H1 (cell line): ENCODE measurements around the gene FMN2. TPM values are rescaled to one million over a fixed set of nuclear protein-coding genes. Genes with fewer than 3 reads are reported as not detected.

Source experiments
- CTCF ChIA-PET: fragments of 300-600 bp; sonication (Branson Sonifier 250); formaldehyde crosslinking; loops from one replicate; lab custom pipeline; 2021; ENCODE audit not compliant: partially characterized antibody; lab: Charles Lee
- POLR2A ChIA-PET: fragments of 300-600 bp; sonication (Branson Sonifier 250); formaldehyde crosslinking; loops from one replicate; lab custom pipeline; 2021; ENCODE audit warnings: inconsistent platforms; ENCODE audit not compliant: partially characterized antibody; lab: Charles Lee
- DNase-seq, 2 experiments: peaks; one replicate each; pipeline versions ENCODE4 v3.0.0 to v3.0.0-alpha.2; 2010 to 2022; ENCODE audit warnings: low spot score in 2 of 2, low read depth in 1 of 2, mixed read lengths in 1 of 2
- FAIRE-seq: peaks from 2 replicates; lab custom pipeline; 2011; peaks lifted over from hg19 to GRCh38; lab: Jason Lieb, UNC
- H2AFZ ChIP-seq: 2 replicates; pipeline ENCODE4 v1.8.1; 2012; ENCODE audit warnings: low read length, inconsistent platforms
- H2AK5ac ChIP-seq: 2 replicates; pipeline ENCODE4 v1.6.1; 2013; ENCODE audit warnings: low read depth, low read length
- H2BK120ac ChIP-seq: replicated peaks from 2 replicates; pipeline ENCODE3; 2013; ENCODE audit warnings: low read depth, low read length, inconsistent platforms
- H2BK12ac ChIP-seq: 2 replicates; pipeline ENCODE4 v1.6.1; 2013; ENCODE audit warnings: low read depth, low read length
- H2BK15ac ChIP-seq: 2 replicates; pipeline ENCODE4 v1.6.1; 2013; ENCODE audit warnings: low read length
- H2BK20ac ChIP-seq: 2 replicates; pipeline ENCODE4 v1.6.1; 2013; ENCODE audit warnings: low read length
- H2BK5ac ChIP-seq: 2 replicates; pipeline ENCODE4 v1.6.1; 2013; ENCODE audit warnings: low read depth, low read length
- H3K14ac ChIP-seq: 2 replicates; pipeline ENCODE4 v1.6.1; 2013; ENCODE audit warnings: inconsistent platforms; ENCODE audit not compliant: insufficient read length
- H3K18ac ChIP-seq: 2 replicates; pipeline ENCODE4 v1.6.1; 2013; ENCODE audit warnings: low read length; ENCODE audit errors: extremely low read depth
- H3K23ac ChIP-seq: 2 replicates; pipeline ENCODE4 v1.6.1; 2013; ENCODE audit warnings: inconsistent platforms; ENCODE audit not compliant: insufficient read length
- H3K23me2 ChIP-seq: 2 replicates; pipeline ENCODE4 v1.6.1; 2013; ENCODE audit warnings: low read depth, low read length
- H3K27ac ChIP-seq: 2 replicates; pipeline ENCODE4 v1.6.1; 2011; ENCODE audit warnings: low read depth, low read length, inconsistent platforms
- H3K27me3 ChIP-seq, 4 experiments: replicated peaks in 1 of 4; 1 replicate in 1 of 4; 2 replicates in 3 of 4; pipeline versions ENCODE4 v1.6.1 to v1.8.1; 2011 to 2013; ENCODE audit warnings: low read length in 3 of 4, mild to moderate bottlenecking in 3 of 4, inconsistent platforms in 2 of 4, mixed read lengths in 2 of 4, moderate library complexity in 1 of 4; ENCODE audit not compliant: control insufficient read depth in 3 of 4, insufficient read depth in 3 of 4; ENCODE audit errors: extremely low read depth in 1 of 4
- H3K36me3 ChIP-seq, 4 experiments: 2 replicates each; pipeline versions ENCODE4 v1.6.1 to v1.8.1; 2011 to 2013; ENCODE audit warnings: mild to moderate bottlenecking in 4 of 4, low read length in 3 of 4, moderate library complexity in 2 of 4, control low read depth in 1 of 4, inconsistent platforms in 1 of 4; ENCODE audit not compliant: insufficient read depth in 4 of 4, control insufficient read depth in 2 of 4
- H3K4ac ChIP-seq: replicated peaks from 2 replicates; pipeline ENCODE3; 2013; ENCODE audit warnings: low read length, low read depth, mixed read lengths, inconsistent platforms; ENCODE audit not compliant: insufficient read length
- H3K4me1 ChIP-seq, 4 experiments: replicated peaks in 1 of 4; 1 replicate in 1 of 4; 2 replicates in 3 of 4; pipeline versions ENCODE4 v1.6.1 to v1.8.1; 2011 to 2013; ENCODE audit warnings: low read length in 3 of 4, inconsistent platforms in 2 of 4, mixed read lengths in 1 of 4; ENCODE audit not compliant: insufficient read depth in 4 of 4, control insufficient read depth in 3 of 4
- H3K4me2 ChIP-seq, 2 experiments: 2 replicates each; pipeline versions ENCODE4 v1.6.1 to v1.8.1; 2011 to 2013; ENCODE audit warnings: low read depth in 2 of 2, low read length in 2 of 2, control low read depth in 1 of 2, inconsistent platforms in 1 of 2, mild to moderate bottlenecking in 1 of 2; ENCODE audit not compliant: insufficient read depth in 1 of 2
- H3K4me3 ChIP-seq, 4 experiments: fragments of 200-600, 300-600 bp in 1 of 4; sonication (generic), shearing (Covaris generic), sonication (Bioruptor Twin) in 1 of 4; 2 replicates each; pipeline versions ENCODE4 v1.5.1 to v1.8.1; 2011 to 2016; ENCODE audit warnings: low read length in 4 of 4, low read depth in 3 of 4, control low read depth in 2 of 4, inconsistent platforms in 2 of 4, mild to moderate bottlenecking in 2 of 4, mixed read lengths in 1 of 4, moderate library complexity in 1 of 4; ENCODE audit not compliant: insufficient read depth in 2 of 4; ENCODE audit errors: extremely low read depth in 1 of 4
- H3K56ac ChIP-seq: replicated peaks from 2 replicates; pipeline ENCODE3; 2013; ENCODE audit warnings: low read depth, mild to moderate bottlenecking, mixed read lengths, low read length, inconsistent platforms; ENCODE audit not compliant: insufficient read length
- H3K79me1 ChIP-seq: 2 replicates; pipeline ENCODE4 v1.6.1; 2013; ENCODE audit warnings: low read depth, low read length, control low read depth
- H3K79me2 ChIP-seq, 2 experiments: 2 replicates each; pipeline versions ENCODE4 v1.6.1 to v1.8.1; 2012 to 2013; ENCODE audit warnings: low read length in 2 of 2, mild to moderate bottlenecking in 2 of 2, inconsistent platforms in 1 of 2; ENCODE audit not compliant: insufficient read depth in 2 of 2, control insufficient read depth in 1 of 2
- H3K9ac ChIP-seq, 4 experiments: replicated peaks in 1 of 4; 1 replicate in 1 of 4; 2 replicates in 3 of 4; pipeline versions ENCODE4 v1.6.1 to v1.8.1; 2011 to 2013; ENCODE audit warnings: low read depth in 3 of 4, low read length in 3 of 4, control low read depth in 2 of 4, mild to moderate bottlenecking in 2 of 4, moderate library complexity in 2 of 4, inconsistent platforms in 1 of 4; ENCODE audit errors: extremely low read depth in 1 of 4
- H3K9me3 ChIP-seq, 2 experiments: 2 replicates each; pipeline versions ENCODE4 v1.6.1 to v1.8.1; 2012 to 2013; ENCODE audit warnings: mild to moderate bottlenecking in 2 of 2, moderate library complexity in 2 of 2, control low read depth in 1 of 2, inconsistent platforms in 1 of 2, low read depth in 1 of 2, low read length in 1 of 2, mixed read lengths in 1 of 2; ENCODE audit not compliant: insufficient read depth in 2 of 2
- H4K20me1 ChIP-seq, 2 experiments: replicated peaks in 1 of 2; 2 replicates each; pipeline versions ENCODE3 to v1.8.1; 2011 to 2013; ENCODE audit warnings: inconsistent platforms in 2 of 2, low read length in 2 of 2, mild to moderate bottlenecking in 1 of 2; ENCODE audit not compliant: insufficient read depth in 2 of 2, control insufficient read depth in 1 of 2
- H4K5ac ChIP-seq: 2 replicates; pipeline ENCODE4 v1.6.1; 2013; ENCODE audit warnings: low read length, low read depth, mixed read lengths, inconsistent platforms; ENCODE audit not compliant: insufficient read length
- H4K8ac ChIP-seq: 2 replicates; pipeline ENCODE4 v1.8.0; 2013; ENCODE audit warnings: mild to moderate bottlenecking, moderate library complexity, low read length, inconsistent platforms; ENCODE audit not compliant: insufficient read depth; ENCODE audit errors: extremely low read depth
- H4K91ac ChIP-seq: replicated peaks from 2 replicates; pipeline ENCODE3; 2013; ENCODE audit warnings: low read length, mixed read lengths, inconsistent platforms; ENCODE audit not compliant: insufficient read length
- BACH1 ChIP-seq: IDR thresholded peaks from 2 replicates; pipeline ENCODE4 v1.6.1; 2012; ENCODE audit warnings: low read length, improper control_type of control experiment
- MAFK ChIP-seq: IDR thresholded peaks from 2 replicates; pipeline ENCODE4 v1.6.1; 2012; ENCODE audit warnings: low read depth, mild to moderate bottlenecking, improper control_type of control experiment, low read length
- SIRT6 ChIP-seq: IDR thresholded peaks from one replicate; pipeline ENCODE4 v1.7.1; 2012; ENCODE audit warnings: low read length, inconsistent platforms
- TAF7 ChIP-seq: optimal IDR thresholded peaks from 2 replicates; pipeline ENCODE3; 2011; ENCODE audit warnings: low read depth, mild to moderate bottlenecking, inconsistent platforms, low read length, moderate library complexity, borderline replicate concordance
- TCF12 ChIP-seq: IDR thresholded peaks from 2 replicates; pipeline ENCODE4 v1.6.1; 2011; ENCODE audit warnings: low read depth, mild to moderate bottlenecking, low read length
- WGBS, 2 experiments: shearing (Covaris generic) in 1 of 2; methylation state at CpG; one replicate each; pipeline versions ENCODE4 v1.1.6 to v1.1.7; 2013 to 2015; ENCODE audit warnings: low lambda C conversion rate in 2 of 2, mixed read lengths in 2 of 2, inconsistent platforms in 1 of 2, low coverage in 1 of 2, missing lambda C conversion rate in 1 of 2; ENCODE audit not compliant: insufficient replicate concordance in 2 of 2, insufficient coverage in 1 of 2, insufficient read length in 1 of 2; ENCODE audit errors: extremely low coverage in 1 of 2, missing lambda C conversion rate in 1 of 2; 5-methylcytosine and 5-hydroxymethylcytosine counted together
- polyA plus RNA-seq, 7 experiments: library from polyadenylated mRNA; depleted of rRNA in 3 of 7; stranded (reverse) in 5 of 7; unstranded in 2 of 7; fragments of >200 nt in 5 of 7; fragments of 200-250 nt in 2 of 7; gene quantifications; 1 replicate in 5 of 7; 2 replicates in 1 of 7; 4 replicates in 1 of 7; pipeline versions ENCODE4 v1.2.1 to v1.2.3, GENCODE V29; 2011 to 2013; ENCODE audit warnings: missing spikeins in 2 of 7, mixed read lengths in 2 of 7
- total RNA-seq: library from RNA; stranded (reverse); fragmentation: NEBNext Ultra II Directional; extraction: Animal tissue kit (Norgen Biotek cat#: 25700); gene quantifications from 2 replicates; pipeline ENCODE4 v1.2.1, GENCODE V29; 2021

The FMN2 gene
- total and polyA plus RNA-seq, 2 of the 8 experiments (the other 6 are each of a cell fraction or from before 2014, with no cell fraction given), result 0.83 to 2.0 TPM

GRCh38 chr1:240420766-240421165 is 329.1 kb downstream of the FMN2 start:
- no peak overlapping the region for H2AK5ac ChIP-seq
- no peak overlapping the region for H3K4ac ChIP-seq
- FAIRE-seq (no peak), DNase-seq (no peak)
- H3K23ac ChIP-seq, result no peak overlapping the region
- no peaks in the 10 kb centered on the region for H3K36me3 ChIP-seq
- no peaks in the 10 kb centered on the region for H4K20me1 ChIP-seq
- no peak overlapping the region for H4K8ac ChIP-seq
- H2BK20ac ChIP-seq, result no peak overlapping the region
- no peak overlapping the region for H3K14ac ChIP-seq
- POLR2A ChIA-PET, result no interaction called here
- CTCF ChIA-PET, result interaction anchor here (0.6 kb wide), 1 partner anchor 344 kb away, joined by 3 read pairs; no protein-coding TSS in a partner anchor
- no peaks in the 10 kb centered on the region for H3K23me2 ChIP-seq
- no peaks in the 10 kb centered on the region for H3K4me1 ChIP-seq
- TF ChIP-seq SIRT6 (no peak), BACH1 (no peak), TCF12 (no peak), MAFK (no peak), TAF7 (no peak)
- H2BK15ac ChIP-seq, result no peak overlapping the region
- no peaks in the 10 kb centered on the region for H3K9me3 ChIP-seq
- H4K91ac ChIP-seq, result no peak overlapping the region
- no peak overlapping the region for H3K4me2 ChIP-seq
- no peak overlapping the region for H3K27ac ChIP-seq
- no peak overlapping the region for H4K5ac ChIP-seq
- H3K18ac ChIP-seq, result no peak overlapping the region
- H3K27me3 ChIP-seq, result peaks cover 0 to 1% (median 0%) of the 10 kb centered on the region in 4 experiments; a peak in 1 of 7 replicates
- no peak overlapping the region for H2BK120ac ChIP-seq
- H2BK12ac ChIP-seq, result no peak overlapping the region
- WGBS, 2 experiments, result 95% methylated on average over 5 of the region's 5 CpGs; no CpG with 5 or more reads in 1 of the 2 experiments
- no peak overlapping the region for H2AFZ ChIP-seq
- no peak overlapping the region for H3K4me3 ChIP-seq
- no peak overlapping the region for H2BK5ac ChIP-seq
- no peaks in the 10 kb centered on the region for H3K79me1 ChIP-seq
- no peak overlapping the region for H3K56ac ChIP-seq
- no peak overlapping the region for H3K9ac ChIP-seq
- H3K79me2 ChIP-seq, result no peaks in the 10 kb centered on the region
